Stomach (tissue), 4 donors: ENCODE measurements around the gene PLCB1.

ENCODE experiments used
- CTCF ChIP-seq, 7 experiments: fragments of 450-650 bp in 4 of 7; fragments of 200-600 bp in 3 of 7; sonication (generic) in 3 of 7; IDR thresholded peaks; one replicate each; pipeline ENCODE4 v1.5.1; 2016 to 2019; ENCODE audit warnings: antibody characterized with exemption in 7 of 7, control low read depth in 2 of 7, mild to moderate bottlenecking in 1 of 7
- EP300 ChIP-seq: sonication (generic); formaldehyde crosslinking; IDR thresholded peaks from one replicate; pipeline ENCODE4 v1.6.1; 2017; ENCODE audit warnings: antibody characterized with exemption
- POLR2A ChIP-seq, 4 donors: fragments of 450-650 bp; IDR thresholded peaks; one replicate each; pipeline ENCODE4 v1.6.1; 2016; ENCODE audit warnings: antibody characterized with exemption in 4 of 4, control low read depth in 2 of 4, mild to moderate bottlenecking in 1 of 4, moderate library complexity in 1 of 4

- TF ChIP-seq CTCF (IDR thresholded peaks at IDR 0.05), result no peak
- no peak for TF ChIP-seq EP300
- no peak for TF ChIP-seq POLR2A (IDR thresholded peaks at IDR 0.05)
These were observed 13.3 kb upstream of the PLCB1 start for GRCh38 chr20:8118760-8119159.
